ENCODE measurements around the gene NOVA2.

DNA sequence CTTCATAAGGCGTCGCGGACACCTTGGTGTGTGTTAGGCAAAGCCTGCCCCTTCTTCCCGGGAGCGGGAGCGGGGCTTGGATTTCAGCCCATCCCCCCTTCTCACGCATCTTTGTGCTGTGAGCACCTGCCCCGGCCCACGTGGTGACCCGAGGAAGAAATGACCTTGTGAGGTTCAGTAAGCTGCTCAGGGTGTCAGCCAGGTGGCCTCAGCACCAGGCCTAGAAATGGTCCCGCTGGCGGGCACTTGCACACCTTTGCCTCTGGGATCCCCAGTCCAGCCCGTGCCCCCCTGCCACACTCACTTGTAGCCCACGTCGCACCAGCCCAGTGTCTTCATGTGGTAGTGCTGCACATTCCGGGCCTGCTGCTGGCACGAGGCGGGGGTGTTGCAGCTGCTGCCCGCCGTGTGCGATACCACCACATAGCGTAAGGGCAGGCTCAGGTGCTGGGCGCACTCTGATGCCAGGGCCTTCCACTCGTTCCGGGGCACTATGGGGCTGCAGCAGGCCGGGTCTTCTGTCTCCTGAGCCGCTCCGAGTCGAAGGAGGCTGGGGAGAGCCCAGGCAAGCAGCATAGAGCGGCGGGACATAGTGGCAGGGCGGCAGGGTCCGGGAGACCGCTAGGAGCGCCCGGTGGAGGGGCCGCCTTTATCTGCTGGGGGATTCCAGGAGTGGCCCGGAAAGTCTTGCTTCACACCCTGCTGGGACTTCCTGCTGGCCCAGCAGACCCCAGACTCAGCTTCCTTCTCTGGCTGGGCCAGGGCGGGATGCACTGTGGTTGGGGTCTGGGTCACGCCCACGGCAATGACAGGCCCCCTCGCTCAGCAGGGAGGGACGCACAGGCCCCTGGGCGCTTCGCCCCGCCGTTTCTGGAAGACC, 49.0 kb upstream of the NOVA2 start, which contains the start of gene PGLYRP1:
- TF ChIP-seq, protein P1, sequence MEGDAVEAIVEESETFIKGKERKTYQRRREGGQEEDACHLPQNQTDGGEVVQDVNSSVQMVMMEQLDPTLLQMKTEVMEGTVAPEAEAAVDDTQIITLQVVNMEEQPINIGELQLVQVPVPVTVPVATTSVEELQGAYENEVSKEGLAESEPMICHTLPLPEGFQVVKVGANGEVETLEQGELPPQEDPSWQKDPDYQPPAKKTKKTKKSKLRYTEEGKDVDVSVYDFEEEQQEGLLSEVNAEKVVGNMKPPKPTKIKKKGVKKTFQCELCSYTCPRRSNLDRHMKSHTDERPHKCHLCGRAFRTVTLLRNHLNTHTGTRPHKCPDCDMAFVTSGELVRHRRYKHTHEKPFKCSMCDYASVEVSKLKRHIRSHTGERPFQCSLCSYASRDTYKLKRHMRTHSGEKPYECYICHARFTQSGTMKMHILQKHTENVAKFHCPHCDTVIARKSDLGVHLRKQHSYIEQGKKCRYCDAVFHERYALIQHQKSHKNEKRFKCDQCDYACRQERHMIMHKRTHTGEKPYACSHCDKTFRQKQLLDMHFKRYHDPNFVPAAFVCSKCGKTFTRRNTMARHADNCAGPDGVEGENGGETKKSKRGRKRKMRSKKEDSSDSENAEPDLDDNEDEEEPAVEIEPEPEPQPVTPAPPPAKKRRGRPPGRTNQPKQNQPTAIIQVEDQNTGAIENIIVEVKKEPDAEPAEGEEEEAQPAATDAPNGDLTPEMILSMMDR (IDR thresholded peaks at IDR 0.05): no peak
- TF ChIP-seq POLR2AphosphoS5 (IDR thresholded peaks at IDR 0.05): no peak
- no peak for TF ChIP-seq EP300 (IDR thresholded peaks at IDR 0.05)

Data from esophagus muscularis mucosa (tissue), 4 donors.